GM12878 (cell line): ENCODE measurements around the gene RNASE7. TPM values are rescaled to one million over a fixed set of nuclear protein-coding genes. Genes with fewer than 3 reads are reported as not detected.

ENCODE experiments used
- ATAC-seq: fragments of 200-7000 bp; cut with Tn5 transposase; 3 replicates; pipeline ENCODE4 v1.9.1; 2020; ENCODE audit warnings: mild to moderate bottlenecking, moderate library complexity
- BruUV-seq: library from RNA; stranded (reverse); fragments of 400-500 nt; replicated peaks from 2 replicates; lab custom pipeline; 2021; lab: Mats Ljungman, UMichigan
- CTCF ChIA-PET: fragments of 300-600 bp; sonication (Branson Sonifier 250); formaldehyde crosslinking; extraction: SDS; loops from one replicate; lab custom pipeline; 2021; ENCODE audit warnings: inconsistent platforms; lab: Yijun Ruan, JAX
- POLR2A ChIA-PET: fragments of 350-600 bp; formaldehyde crosslinking; extraction: SDS; loops from one replicate; lab custom pipeline; 2021; ENCODE audit warnings: inconsistent platforms; lab: Charles Lee
- RAD21 ChIA-PET: fragments of 300-600 bp; sonication (Branson Sonifier 250); formaldehyde crosslinking; loops from one replicate; lab custom pipeline; 2023; ENCODE audit warnings: antibody characterized with exemption; ENCODE audit not compliant: unreplicated experiment; lab: Charles Lee
- SMC1A ChIA-PET: fragments of 300-600 bp; sonication (Branson Sonifier 250); formaldehyde crosslinking; loops from one replicate; lab custom pipeline; 2023; ENCODE audit not compliant: unreplicated experiment, uncharacterized antibody; lab: Charles Lee
- DNase-seq: peaks from one replicate; pipeline ENCODE4 v3.0.0-alpha.2; 2011; ENCODE audit warnings: low read depth, low spot score
- FAIRE-seq: peaks from 3 replicates; lab custom pipeline; 2011; peaks lifted over from hg19 to GRCh38; lab: Jason Lieb, UNC
- H2AFZ ChIP-seq: 2 replicates; pipeline ENCODE4 v1.6.0; 2011; ENCODE audit warnings: low read depth, low read length, control low read depth; ENCODE audit not compliant: control insufficient read depth
- H3K27ac ChIP-seq: 2 replicates; pipeline ENCODE4 v1.5.1; 2011; ENCODE audit warnings: control low read depth; ENCODE audit not compliant: control insufficient read depth, insufficient read depth
- H3K27me3 ChIP-seq, 2 experiments: replicated peaks in 1 of 2; 2 replicates each; pipeline versions ENCODE4 v1.6.0 to v1.6.1; 2011; ENCODE audit warnings: low read length in 1 of 2; ENCODE audit not compliant: control insufficient read depth in 2 of 2, insufficient read depth in 2 of 2
- H3K36me3 ChIP-seq, 2 experiments: 2 replicates each; pipeline ENCODE4 v1.5.1; 2011; ENCODE audit warnings: low read length in 1 of 2; ENCODE audit not compliant: control insufficient read depth in 2 of 2, insufficient read depth in 2 of 2
- H3K4me1 ChIP-seq: 2 replicates; pipeline ENCODE4 v1.6.1; 2011; ENCODE audit warnings: mild to moderate bottlenecking, low read length, moderate library complexity, mixed read lengths; ENCODE audit not compliant: control insufficient read depth, insufficient read depth
- H3K4me2 ChIP-seq: 2 replicates; pipeline ENCODE4 v1.6.0; 2011; ENCODE audit warnings: control low read depth; ENCODE audit not compliant: control insufficient read depth, insufficient read depth
- H3K4me3 ChIP-seq: fragments of 200-600 bp; sonication (generic); 2 replicates; pipeline ENCODE4 v1.5.1; 2016
- H3K79me2 ChIP-seq: 2 replicates; pipeline ENCODE4 v1.6.0; 2011; ENCODE audit warnings: low read length; ENCODE audit not compliant: control insufficient read depth, insufficient read depth
- H3K9ac ChIP-seq: 2 replicates; pipeline ENCODE4 v1.8.0; 2011; ENCODE audit warnings: low read length, control low read depth, mixed read lengths; ENCODE audit not compliant: control insufficient read depth, insufficient read depth
- H3K9me3 ChIP-seq: replicated peaks from 3 replicates; pipeline ENCODE4 v1.5.1; 2011; ENCODE audit warnings: mild to moderate bottlenecking, low read length; ENCODE audit not compliant: control insufficient read depth, insufficient read depth
- H4K20me1 ChIP-seq: 2 replicates; pipeline ENCODE4 v1.6.0; 2011; ENCODE audit not compliant: control insufficient read depth, insufficient read depth
- CREB1 ChIP-seq: IDR thresholded peaks from 2 replicates; pipeline ENCODE4 v1.6.1; 2012; ENCODE audit warnings: low read depth, mild to moderate bottlenecking, inconsistent platforms
- CREM ChIP-seq: IDR thresholded peaks from 2 replicates; pipeline ENCODE4 v1.6.1; 2014; ENCODE audit warnings: antibody characterized with exemption, low read depth
- HCFC1 ChIP-seq: fragments of 150-350 bp; IDR thresholded peaks from 2 replicates; pipeline ENCODE4 v1.6.1; 2014; ENCODE audit warnings: low read length
- HDAC6 ChIP-seq: fragments of 200-600 bp; sonication (generic); IDR thresholded peaks from one replicate; pipeline ENCODE4 v1.8.0; 2017; ENCODE audit warnings: antibody characterized with exemption; ENCODE audit not compliant: unreplicated experiment
- KDM1A ChIP-seq: fragments of 200-600 bp; sonication (generic); IDR thresholded peaks from 2 replicates; pipeline ENCODE4 v1.6.1; 2016; ENCODE audit warnings: borderline replicate concordance
- MXI1 ChIP-seq: fragments of 150-350 bp; IDR thresholded peaks from 2 replicates; pipeline ENCODE4 v1.6.1; 2011; ENCODE audit warnings: low read depth, mild to moderate bottlenecking, inconsistent platforms, low read length, improper control_type of control experiment
- NBN ChIP-seq: fragments of 450-650 bp; IDR thresholded peaks from 2 replicates; pipeline ENCODE4 v1.6.1; 2016
- NFYA ChIP-seq: IDR thresholded peaks from 2 replicates; pipeline ENCODE4 v1.6.1; 2011; ENCODE audit warnings: low read depth, mild to moderate bottlenecking, low read length, improper control_type of control experiment, borderline replicate concordance
- POLR2A ChIP-seq: IDR thresholded peaks from 2 replicates; pipeline ENCODE4 v1.6.1; 2011; ENCODE audit warnings: low read depth, mild to moderate bottlenecking, low read length
- SMAD1 ChIP-seq: fragments of 450-650 bp; IDR thresholded peaks from 2 replicates; pipeline ENCODE4 v1.6.1; 2018; ENCODE audit warnings: mild to moderate bottlenecking, low read depth; ENCODE audit not compliant: partially characterized antibody
- SUZ12 ChIP-seq: fragments of 200-600 bp; sonication (generic); IDR thresholded peaks from one replicate; pipeline ENCODE4 v1.6.1; 2018; ENCODE audit warnings: antibody characterized with exemption, mild to moderate bottlenecking; ENCODE audit not compliant: unreplicated experiment
- TBL1XR1 ChIP-seq: IDR thresholded peaks from 2 replicates; pipeline ENCODE4 v1.6.1; 2012; ENCODE audit warnings: low read depth, low read length, improper control_type of control experiment
- ZZZ3 ChIP-seq: IDR thresholded peaks from 2 replicates; pipeline ENCODE4 v1.6.1; 2011; ENCODE audit warnings: low read depth; ENCODE audit not compliant: control insufficient read depth, insufficient read length
- WGBS: methylation state at CpG from one replicate; pipeline ENCODE4 v1.1.6; 2016; ENCODE audit warnings: low lambda C conversion rate; ENCODE audit not compliant: insufficient replicate concordance, insufficient coverage; ENCODE audit errors: missing lambda C conversion rate; 5-methylcytosine and 5-hydroxymethylcytosine counted together
- in situ Hi-C: fragments of 300-500 bp; cut with MboI; formaldehyde crosslinking; loops from 9 replicates; pipeline ENCODE4 v1.14.3; 2018; ENCODE audit warnings: mixed read lengths
- intact Hi-C: fragments of 100-400 bp; cut with micrococcal nuclease; formaldehyde crosslinking; loops from one replicate; pipeline ENCODE4 v1.14.2; 2022; ENCODE audit not compliant: unreplicated experiment
- polyA plus RNA-seq, 11 experiments: library from polyadenylated mRNA; depleted of rRNA in 4 of 11; unstranded in 6 of 11; stranded (reverse) in 5 of 11; fragments of >200 nt; fragmentation: Nextera tagmentation in 4 of 11; fragmentation: Illumina TruSeq in 1 of 11; extraction: Ambion mirVana in 4 of 11; extraction: Trizol in 1 of 11; gene quantifications; 1 replicate in 1 of 11; 2 replicates in 10 of 11; pipeline versions ENCODE4 v1.2.1 to v1.2.3, GENCODE V29; 2011 to 2016; ENCODE audit warnings: inconsistent platforms in 2 of 11, missing spikeins in 2 of 11, low read depth in 1 of 11
- total RNA-seq, 4 experiments: library from RNA; depleted of rRNA in 3 of 4; stranded (reverse); fragments of >200 nt in 3 of 4; fragmentation: Illumina TruSeq in 1 of 4; extraction: Trizol in 1 of 4; gene quantifications; 2 replicates each; pipeline versions ENCODE4 v1.2.1 to v1.2.3, GENCODE V29; 2013 to 2021
- TF ChIP-seq, protein P1 (sequence below): IDR thresholded peaks from 2 replicates; pipeline ENCODE4 v1.6.1; 2012; ENCODE audit warnings: low read depth, low read length, improper control_type of control experiment
- TF ChIP-seq, protein P2 (sequence below): fragments of 450-650 bp; conservative IDR thresholded peaks from 2 replicates; pipeline ENCODE4 v1.6.1; 2017; ENCODE audit warnings: mild to moderate bottlenecking, moderate library complexity
- TF ChIP-seq, protein P3 (sequence below): fragments of 450-650 bp; IDR thresholded peaks from 2 replicates; pipeline ENCODE4 v1.6.1; 2017; ENCODE audit warnings: antibody characterized with exemption, mild to moderate bottlenecking, moderate library complexity

Gene RNASE7
- total and polyA plus RNA-seq, 10 of the 15 experiments (the other 5 are each of a cell fraction or from before 2014, with no cell fraction given): not detected

DNA sequence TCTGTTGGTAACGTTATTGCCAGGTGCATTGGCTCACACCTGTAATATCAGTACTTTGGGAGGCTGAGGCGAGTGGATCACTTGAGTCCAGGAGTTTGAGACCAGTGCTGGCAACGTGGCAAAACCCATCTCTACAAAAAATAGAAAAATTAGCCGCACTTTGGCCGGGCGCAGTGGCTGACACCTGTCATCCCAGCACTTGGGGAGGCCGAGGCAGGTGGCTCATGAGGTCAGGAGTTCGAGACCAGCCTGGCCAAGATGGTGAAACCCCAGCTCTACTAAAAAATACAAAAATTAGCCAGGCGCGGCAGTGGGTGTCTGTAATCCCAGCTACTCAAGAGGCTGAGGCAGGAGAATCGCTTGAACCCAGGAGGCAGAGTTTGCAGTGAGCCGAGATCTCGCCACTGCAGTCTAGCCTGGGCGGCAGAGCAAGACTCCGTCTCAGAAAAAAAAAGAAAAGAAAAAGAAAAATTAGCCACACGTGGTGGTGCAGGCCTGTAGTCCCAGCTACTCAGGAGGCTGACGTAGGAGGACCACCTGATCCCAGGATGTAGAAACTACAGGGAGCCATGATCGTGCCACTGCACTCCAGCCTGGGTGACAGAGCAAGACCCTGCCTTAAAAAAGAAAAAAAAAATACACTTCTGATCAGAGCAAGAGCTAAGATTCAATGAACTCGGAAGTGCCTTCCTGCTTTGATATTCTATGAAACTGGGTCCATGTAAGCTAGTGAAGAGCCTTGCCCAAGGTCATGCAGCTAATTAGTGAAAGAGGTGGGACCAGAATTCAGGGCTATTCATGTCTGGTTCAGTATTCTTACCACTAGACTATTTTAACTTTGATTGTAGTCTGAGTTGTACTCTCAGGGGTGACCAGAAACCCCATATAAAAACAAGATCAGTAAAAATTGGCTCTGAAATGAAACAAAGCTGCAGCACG, 11.3 kb downstream of the RNASE7 start:
- no peaks in the 10 kb centered on the region for H3K4me1 ChIP-seq
- no peak overlapping the region for H2AFZ ChIP-seq
- H3K79me2 ChIP-seq: no peaks in the 10 kb centered on the region
- H3K4me2 ChIP-seq: no peak overlapping the region
- no TSS peak for BruUV-seq
- no peak overlapping the region for H3K4me3 ChIP-seq
- in situ Hi-C loops: no loop called here
- WGBS: 51% methylated on average over 20 of the region's 20 CpGs
- DNase-seq (no peak), FAIRE-seq (no peak), ATAC-seq (no peak)
- TF ChIP-seq SUZ12 (no peak), KDM1A (no peak), ZZZ3 (no peak), CREM (no peak), SMAD1 (no peak), POLR2A (no peak), HCFC1 (no peak), CREB1 (no peak), NBN (no peak), NFYA (no peak), HDAC6 (no peak), MXI1 (no peak), TBL1XR1 (no peak)
- TF ChIP-seq, protein P1, sequence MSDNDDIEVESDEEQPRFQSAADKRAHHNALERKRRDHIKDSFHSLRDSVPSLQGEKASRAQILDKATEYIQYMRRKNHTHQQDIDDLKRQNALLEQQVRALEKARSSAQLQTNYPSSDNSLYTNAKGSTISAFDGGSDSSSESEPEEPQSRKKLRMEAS: no peak
- TF ChIP-seq, protein P2, sequence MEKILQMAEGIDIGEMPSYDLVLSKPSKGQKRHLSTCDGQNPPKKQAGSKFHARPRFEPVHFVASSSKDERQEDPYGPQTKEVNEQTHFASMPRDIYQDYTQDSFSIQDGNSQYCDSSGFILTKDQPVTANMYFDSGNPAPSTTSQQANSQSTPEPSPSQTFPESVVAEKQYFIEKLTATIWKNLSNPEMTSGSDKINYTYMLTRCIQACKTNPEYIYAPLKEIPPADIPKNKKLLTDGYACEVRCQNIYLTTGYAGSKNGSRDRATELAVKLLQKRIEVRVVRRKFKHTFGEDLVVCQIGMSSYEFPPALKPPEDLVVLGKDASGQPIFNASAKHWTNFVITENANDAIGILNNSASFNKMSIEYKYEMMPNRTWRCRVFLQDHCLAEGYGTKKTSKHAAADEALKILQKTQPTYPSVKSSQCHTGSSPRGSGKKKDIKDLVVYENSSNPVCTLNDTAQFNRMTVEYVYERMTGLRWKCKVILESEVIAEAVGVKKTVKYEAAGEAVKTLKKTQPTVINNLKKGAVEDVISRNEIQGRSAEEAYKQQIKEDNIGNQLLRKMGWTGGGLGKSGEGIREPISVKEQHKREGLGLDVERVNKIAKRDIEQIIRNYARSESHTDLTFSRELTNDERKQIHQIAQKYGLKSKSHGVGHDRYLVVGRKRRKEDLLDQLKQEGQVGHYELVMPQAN: no peak
- TF ChIP-seq, protein P3, sequence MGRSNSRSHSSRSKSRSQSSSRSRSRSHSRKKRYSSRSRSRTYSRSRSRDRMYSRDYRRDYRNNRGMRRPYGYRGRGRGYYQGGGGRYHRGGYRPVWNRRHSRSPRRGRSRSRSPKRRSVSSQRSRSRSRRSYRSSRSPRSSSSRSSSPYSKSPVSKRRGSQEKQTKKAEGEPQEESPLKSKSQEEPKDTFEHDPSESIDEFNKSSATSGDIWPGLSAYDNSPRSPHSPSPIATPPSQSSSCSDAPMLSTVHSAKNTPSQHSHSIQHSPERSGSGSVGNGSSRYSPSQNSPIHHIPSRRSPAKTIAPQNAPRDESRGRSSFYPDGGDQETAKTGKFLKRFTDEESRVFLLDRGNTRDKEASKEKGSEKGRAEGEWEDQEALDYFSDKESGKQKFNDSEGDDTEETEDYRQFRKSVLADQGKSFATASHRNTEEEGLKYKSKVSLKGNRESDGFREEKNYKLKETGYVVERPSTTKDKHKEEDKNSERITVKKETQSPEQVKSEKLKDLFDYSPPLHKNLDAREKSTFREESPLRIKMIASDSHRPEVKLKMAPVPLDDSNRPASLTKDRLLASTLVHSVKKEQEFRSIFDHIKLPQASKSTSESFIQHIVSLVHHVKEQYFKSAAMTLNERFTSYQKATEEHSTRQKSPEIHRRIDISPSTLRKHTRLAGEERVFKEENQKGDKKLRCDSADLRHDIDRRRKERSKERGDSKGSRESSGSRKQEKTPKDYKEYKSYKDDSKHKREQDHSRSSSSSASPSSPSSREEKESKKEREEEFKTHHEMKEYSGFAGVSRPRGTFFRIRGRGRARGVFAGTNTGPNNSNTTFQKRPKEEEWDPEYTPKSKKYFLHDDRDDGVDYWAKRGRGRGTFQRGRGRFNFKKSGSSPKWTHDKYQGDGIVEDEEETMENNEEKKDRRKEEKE: no peak
- no peaks in the 10 kb centered on the region; a peak in 1 of 4 replicates for H3K27me3 ChIP-seq
- H3K9me3 ChIP-seq: no peaks in the 10 kb centered on the region
- H3K27ac ChIP-seq: no peak overlapping the region
- H3K36me3 ChIP-seq: no peaks in the 10 kb centered on the region
- intact Hi-C loops: no loop called here
- no peak overlapping the region for H3K9ac ChIP-seq
- CTCF ChIA-PET: interaction anchor here (1.0 to 1.5 kb wide), 3 partner anchors 33 to 48 kb away, joined by 4 to 5 read pairs (median 5); no protein-coding TSS in a partner anchor
- SMC1A ChIA-PET: no interaction called here
- POLR2A ChIA-PET: no interaction called here
- no peaks in the 10 kb centered on the region for H4K20me1 ChIP-seq
- RAD21 ChIA-PET: no interaction called here
